H1 (cell line): Measurements from ENCODE around the gene HSPA12A. TPM values are rescaled to one million over a fixed set of nuclear protein-coding genes. Genes with fewer than 3 reads are reported as not detected.
A peak's percentile ranks its signal among the peaks of the same experiment; 100 is the strongest.

Source experiments
- CTCF ChIA-PET: fragments of 300-600 bp; sonication (Branson Sonifier 250); formaldehyde crosslinking; loops from one replicate; lab custom pipeline; 2021; ENCODE audit not compliant: partially characterized antibody; lab: Charles Lee
- POLR2A ChIA-PET: fragments of 300-600 bp; sonication (Branson Sonifier 250); formaldehyde crosslinking; loops from one replicate; lab custom pipeline; 2021; ENCODE audit warnings: inconsistent platforms; ENCODE audit not compliant: partially characterized antibody; lab: Charles Lee
- DNase-seq, 2 experiments: peaks; one replicate each; pipeline versions ENCODE4 v3.0.0 to v3.0.0-alpha.2; 2010 to 2022; ENCODE audit warnings: low spot score in 2 of 2, low read depth in 1 of 2, mixed read lengths in 1 of 2
- FAIRE-seq: peaks from 2 replicates; lab custom pipeline; 2011; peaks lifted over from hg19 to GRCh38; lab: Jason Lieb, UNC
- H2AFZ ChIP-seq: 2 replicates; pipeline ENCODE4 v1.8.1; 2012; ENCODE audit warnings: low read length, inconsistent platforms
- H2AK5ac ChIP-seq: 2 replicates; pipeline ENCODE4 v1.6.1; 2013; ENCODE audit warnings: low read depth, low read length
- H2BK120ac ChIP-seq: replicated peaks from 2 replicates; pipeline ENCODE3; 2013; ENCODE audit warnings: low read depth, low read length, inconsistent platforms
- H2BK12ac ChIP-seq: 2 replicates; pipeline ENCODE4 v1.6.1; 2013; ENCODE audit warnings: low read depth, low read length
- H2BK15ac ChIP-seq: 2 replicates; pipeline ENCODE4 v1.6.1; 2013; ENCODE audit warnings: low read length
- H2BK20ac ChIP-seq: 2 replicates; pipeline ENCODE4 v1.6.1; 2013; ENCODE audit warnings: low read length
- H2BK5ac ChIP-seq: 2 replicates; pipeline ENCODE4 v1.6.1; 2013; ENCODE audit warnings: low read depth, low read length
- H3K14ac ChIP-seq: 2 replicates; pipeline ENCODE4 v1.6.1; 2013; ENCODE audit warnings: inconsistent platforms; ENCODE audit not compliant: insufficient read length
- H3K18ac ChIP-seq: 2 replicates; pipeline ENCODE4 v1.6.1; 2013; ENCODE audit warnings: low read length; ENCODE audit errors: extremely low read depth
- H3K23ac ChIP-seq: 2 replicates; pipeline ENCODE4 v1.6.1; 2013; ENCODE audit warnings: inconsistent platforms; ENCODE audit not compliant: insufficient read length
- H3K23me2 ChIP-seq: 2 replicates; pipeline ENCODE4 v1.6.1; 2013; ENCODE audit warnings: low read depth, low read length
- H3K27ac ChIP-seq: 2 replicates; pipeline ENCODE4 v1.6.1; 2011; ENCODE audit warnings: low read depth, low read length, inconsistent platforms
- H3K27me3 ChIP-seq, 4 experiments: replicated peaks in 1 of 4; 1 replicate in 1 of 4; 2 replicates in 3 of 4; pipeline versions ENCODE4 v1.6.1 to v1.8.1; 2011 to 2013; ENCODE audit warnings: low read length in 3 of 4, mild to moderate bottlenecking in 3 of 4, inconsistent platforms in 2 of 4, mixed read lengths in 2 of 4, moderate library complexity in 1 of 4; ENCODE audit not compliant: control insufficient read depth in 3 of 4, insufficient read depth in 3 of 4; ENCODE audit errors: extremely low read depth in 1 of 4
- H3K36me3 ChIP-seq, 4 experiments: 2 replicates each; pipeline versions ENCODE4 v1.6.1 to v1.8.1; 2011 to 2013; ENCODE audit warnings: mild to moderate bottlenecking in 4 of 4, low read length in 3 of 4, moderate library complexity in 2 of 4, control low read depth in 1 of 4, inconsistent platforms in 1 of 4; ENCODE audit not compliant: insufficient read depth in 4 of 4, control insufficient read depth in 2 of 4
- H3K4ac ChIP-seq: replicated peaks from 2 replicates; pipeline ENCODE3; 2013; ENCODE audit warnings: low read length, low read depth, mixed read lengths, inconsistent platforms; ENCODE audit not compliant: insufficient read length
- H3K4me1 ChIP-seq, 4 experiments: replicated peaks in 1 of 4; 1 replicate in 1 of 4; 2 replicates in 3 of 4; pipeline versions ENCODE4 v1.6.1 to v1.8.1; 2011 to 2013; ENCODE audit warnings: low read length in 3 of 4, inconsistent platforms in 2 of 4, mixed read lengths in 1 of 4; ENCODE audit not compliant: insufficient read depth in 4 of 4, control insufficient read depth in 3 of 4
- H3K4me2 ChIP-seq, 2 experiments: 2 replicates each; pipeline versions ENCODE4 v1.6.1 to v1.8.1; 2011 to 2013; ENCODE audit warnings: low read depth in 2 of 2, low read length in 2 of 2, control low read depth in 1 of 2, inconsistent platforms in 1 of 2, mild to moderate bottlenecking in 1 of 2; ENCODE audit not compliant: insufficient read depth in 1 of 2
- H3K4me3 ChIP-seq, 4 experiments: fragments of 200-600, 300-600 bp in 1 of 4; sonication (generic), shearing (Covaris generic), sonication (Bioruptor Twin) in 1 of 4; 2 replicates each; pipeline versions ENCODE4 v1.5.1 to v1.8.1; 2011 to 2016; ENCODE audit warnings: low read length in 4 of 4, low read depth in 3 of 4, control low read depth in 2 of 4, inconsistent platforms in 2 of 4, mild to moderate bottlenecking in 2 of 4, mixed read lengths in 1 of 4, moderate library complexity in 1 of 4; ENCODE audit not compliant: insufficient read depth in 2 of 4; ENCODE audit errors: extremely low read depth in 1 of 4
- H3K56ac ChIP-seq: replicated peaks from 2 replicates; pipeline ENCODE3; 2013; ENCODE audit warnings: low read depth, mild to moderate bottlenecking, mixed read lengths, low read length, inconsistent platforms; ENCODE audit not compliant: insufficient read length
- H3K79me1 ChIP-seq: 2 replicates; pipeline ENCODE4 v1.6.1; 2013; ENCODE audit warnings: low read depth, low read length, control low read depth
- H3K79me2 ChIP-seq, 2 experiments: 2 replicates each; pipeline versions ENCODE4 v1.6.1 to v1.8.1; 2012 to 2013; ENCODE audit warnings: low read length in 2 of 2, mild to moderate bottlenecking in 2 of 2, inconsistent platforms in 1 of 2; ENCODE audit not compliant: insufficient read depth in 2 of 2, control insufficient read depth in 1 of 2
- H3K9ac ChIP-seq, 4 experiments: replicated peaks in 1 of 4; 1 replicate in 1 of 4; 2 replicates in 3 of 4; pipeline versions ENCODE4 v1.6.1 to v1.8.1; 2011 to 2013; ENCODE audit warnings: low read depth in 3 of 4, low read length in 3 of 4, control low read depth in 2 of 4, mild to moderate bottlenecking in 2 of 4, moderate library complexity in 2 of 4, inconsistent platforms in 1 of 4; ENCODE audit errors: extremely low read depth in 1 of 4
- H3K9me3 ChIP-seq, 2 experiments: 2 replicates each; pipeline versions ENCODE4 v1.6.1 to v1.8.1; 2012 to 2013; ENCODE audit warnings: mild to moderate bottlenecking in 2 of 2, moderate library complexity in 2 of 2, control low read depth in 1 of 2, inconsistent platforms in 1 of 2, low read depth in 1 of 2, low read length in 1 of 2, mixed read lengths in 1 of 2; ENCODE audit not compliant: insufficient read depth in 2 of 2
- H4K20me1 ChIP-seq, 2 experiments: replicated peaks in 1 of 2; 2 replicates each; pipeline versions ENCODE3 to v1.8.1; 2011 to 2013; ENCODE audit warnings: inconsistent platforms in 2 of 2, low read length in 2 of 2, mild to moderate bottlenecking in 1 of 2; ENCODE audit not compliant: insufficient read depth in 2 of 2, control insufficient read depth in 1 of 2
- H4K5ac ChIP-seq: 2 replicates; pipeline ENCODE4 v1.6.1; 2013; ENCODE audit warnings: low read length, low read depth, mixed read lengths, inconsistent platforms; ENCODE audit not compliant: insufficient read length
- H4K8ac ChIP-seq: 2 replicates; pipeline ENCODE4 v1.8.0; 2013; ENCODE audit warnings: mild to moderate bottlenecking, moderate library complexity, low read length, inconsistent platforms; ENCODE audit not compliant: insufficient read depth; ENCODE audit errors: extremely low read depth
- H4K91ac ChIP-seq: replicated peaks from 2 replicates; pipeline ENCODE3; 2013; ENCODE audit warnings: low read length, mixed read lengths, inconsistent platforms; ENCODE audit not compliant: insufficient read length
- CHD2 ChIP-seq: IDR thresholded peaks from 2 replicates; pipeline ENCODE4 v1.6.1; 2012; ENCODE audit warnings: low read length, improper control_type of control experiment
- EGR1 ChIP-seq: IDR thresholded peaks from 2 replicates; pipeline ENCODE4 v1.6.1; 2011; ENCODE audit warnings: low read depth, low read length, borderline replicate concordance
- EZH2 ChIP-seq: fragments of 200-600 bp; sonication (generic); IDR thresholded peaks from 2 replicates; pipeline ENCODE4 v1.7.1; 2012; ENCODE audit warnings: low read depth, mild to moderate bottlenecking, moderate library complexity, low read length, inconsistent platforms; ENCODE audit not compliant: severe bottlenecking
- GABPA ChIP-seq: IDR thresholded peaks from 2 replicates; pipeline ENCODE4 v1.6.1; 2011; ENCODE audit warnings: mild to moderate bottlenecking, low read length, moderate library complexity, borderline replicate concordance; ENCODE audit not compliant: insufficient read depth
- HDAC6 ChIP-seq: IDR thresholded peaks from one replicate; pipeline ENCODE4 v1.7.1; 2012; ENCODE audit warnings: low read depth, mild to moderate bottlenecking, inconsistent platforms, low read length, moderate library complexity
- JUN ChIP-seq: IDR thresholded peaks from 2 replicates; pipeline ENCODE4 v1.6.1; 2011; ENCODE audit warnings: low read depth, mild to moderate bottlenecking, improper control_type of control experiment, low read length
- JUND ChIP-seq: IDR thresholded peaks from 2 replicates; pipeline ENCODE4 v1.6.1; 2011; ENCODE audit warnings: mild to moderate bottlenecking, improper control_type of control experiment, low read length
- KDM1A ChIP-seq: fragments of 200-600, 300-600 bp; sonication (generic); IDR thresholded peaks from 2 replicates; pipeline ENCODE4 v1.7.1; 2016; ENCODE audit warnings: mild to moderate bottlenecking, low read length, borderline replicate concordance
- POLR2A ChIP-seq, 2 experiments: IDR thresholded peaks; 1 replicate in 1 of 2; 2 replicates in 1 of 2; pipeline ENCODE4 v1.6.1; 2011; ENCODE audit warnings: low read depth in 2 of 2, low read length in 2 of 2, mild to moderate bottlenecking in 2 of 2; ENCODE audit errors: control extremely low read depth in 1 of 2
- RFX5 ChIP-seq: IDR thresholded peaks from 2 replicates; pipeline ENCODE4 v1.6.1; 2011; ENCODE audit warnings: low read depth, low read length, improper control_type of control experiment, borderline replicate concordance
- SIN3A ChIP-seq, 2 experiments: IDR thresholded peaks in 1 of 2; conservative IDR thresholded peaks in 1 of 2; 2 replicates each; pipeline ENCODE4 v1.6.1; 2011 to 2012; ENCODE audit warnings: low read length in 2 of 2, improper control_type of control experiment in 1 of 2, low read depth in 1 of 2, mild to moderate bottlenecking in 1 of 2
- TAF1 ChIP-seq: IDR thresholded peaks from 2 replicates; pipeline ENCODE4 v1.6.1; 2011; ENCODE audit warnings: mild to moderate bottlenecking, low read depth, low read length
- TEAD4 ChIP-seq: IDR thresholded peaks from 2 replicates; pipeline ENCODE4 v1.6.1; 2012; ENCODE audit warnings: low read depth, low read length, inconsistent platforms, mixed read lengths
- YY1 ChIP-seq: IDR thresholded peaks from 2 replicates; pipeline ENCODE4 v1.6.1; 2011; ENCODE audit warnings: low read depth, mild to moderate bottlenecking, low read length
- WGBS, 2 experiments: shearing (Covaris generic) in 1 of 2; methylation state at CpG; one replicate each; pipeline versions ENCODE4 v1.1.6 to v1.1.7; 2013 to 2015; ENCODE audit warnings: low lambda C conversion rate in 2 of 2, mixed read lengths in 2 of 2, inconsistent platforms in 1 of 2, low coverage in 1 of 2, missing lambda C conversion rate in 1 of 2; ENCODE audit not compliant: insufficient replicate concordance in 2 of 2, insufficient coverage in 1 of 2, insufficient read length in 1 of 2; ENCODE audit errors: extremely low coverage in 1 of 2, missing lambda C conversion rate in 1 of 2; 5-methylcytosine and 5-hydroxymethylcytosine counted together
- polyA plus RNA-seq, 7 experiments: library from polyadenylated mRNA; depleted of rRNA in 3 of 7; stranded (reverse) in 5 of 7; unstranded in 2 of 7; fragments of >200 nt in 5 of 7; fragments of 200-250 nt in 2 of 7; gene quantifications; 1 replicate in 5 of 7; 2 replicates in 1 of 7; 4 replicates in 1 of 7; pipeline versions ENCODE4 v1.2.1 to v1.2.3, GENCODE V29; 2011 to 2013; ENCODE audit warnings: missing spikeins in 2 of 7, mixed read lengths in 2 of 7
- total RNA-seq: library from RNA; stranded (reverse); fragmentation: NEBNext Ultra II Directional; extraction: Animal tissue kit (Norgen Biotek cat#: 25700); gene quantifications from 2 replicates; pipeline ENCODE4 v1.2.1, GENCODE V29; 2021
- TF ChIP-seq, protein P1 (sequence below): IDR thresholded peaks from 2 replicates; pipeline ENCODE4 v1.6.1; 2012; ENCODE audit warnings: inconsistent platforms

Gene HSPA12A
- total and polyA plus RNA-seq, 2 of the 8 experiments (the other 6 are each of a cell fraction or from before 2014, with no cell fraction given), result 3.1 to 6.9 TPM

DNA sequence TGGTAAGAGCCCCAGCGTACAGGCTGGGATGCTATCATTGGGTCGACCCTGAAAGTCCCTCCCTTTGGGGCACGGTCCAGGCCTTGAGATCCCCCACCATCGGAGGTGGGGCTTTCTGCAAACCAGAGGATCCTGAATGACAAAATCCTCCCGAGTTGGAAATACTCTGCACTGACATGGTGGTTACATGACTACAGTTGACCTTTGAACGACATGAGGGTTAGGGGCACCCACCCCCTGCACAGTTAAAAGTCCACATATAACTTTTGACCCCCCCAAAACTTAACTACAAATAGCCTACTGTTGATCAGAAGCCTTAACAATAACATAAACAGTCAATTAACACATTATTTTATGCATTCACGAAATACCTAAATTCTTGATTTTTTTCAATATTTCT is 13.1 kb downstream of the HSPA12A start:
- Histone ChIP-seq H4K5ac (no peak overlapping the region), H3K4ac (no peak overlapping the region), H2BK20ac (no peak overlapping the region), H4K91ac (no peak overlapping the region), H2AFZ (no peak overlapping the region), H3K4me3 (no peak overlapping the region), H3K36me3 (no peaks in the 10 kb centered on the region), H2BK15ac (no peak overlapping the region), H3K23ac (no peak overlapping the region), H3K14ac (no peak overlapping the region), H3K4me1 (no peaks in the 10 kb centered on the region), H4K8ac (no peak overlapping the region), H3K27me3 (no peaks in the 10 kb centered on the region), H3K18ac (no peak overlapping the region), H3K79me1 (no peaks in the 10 kb centered on the region; the same call in 1 of the 2 replicates), H3K4me2 (no peak overlapping the region), H3K27ac (no peak overlapping the region), H2BK120ac (no peak overlapping the region), H3K9ac (no peak overlapping the region), H3K9me3 (no peaks in the 10 kb centered on the region), H3K56ac (no peak overlapping the region), H3K23me2 (no peaks in the 10 kb centered on the region), H2BK12ac (no peak overlapping the region), H4K20me1 (no peaks in the 10 kb centered on the region), H3K79me2 (no peaks in the 10 kb centered on the region), H2BK5ac (no peak overlapping the region), H2AK5ac (no peak overlapping the region)
- DNase-seq (no peak), FAIRE-seq (peak; percentile 60)
- POLR2A ChIA-PET, result interaction anchor here (0.8 kb wide), 1 partner anchor 15 kb away, joined by 4 read pairs; no protein-coding TSS in a partner anchor
- 85% methylated on average over 7 of the region's 7 CpGs; no CpG with 5 or more reads in 1 of the 2 experiments for WGBS, 2 experiments
- CTCF ChIA-PET, result interaction anchor here (0.6 kb wide), 1 partner anchor 1911 kb away, joined by 3 read pairs; no protein-coding TSS in a partner anchor
- no peak for TF ChIP-seq POLR2A (IDR thresholded peaks at IDR 0.05; ENCODE audit: control extremely low read depth in 1 of 2, low read depth in 2 of 2, low read length in 2 of 2)
- TF ChIP-seq RFX5, result no peak
- no peak for TF ChIP-seq EGR1
- TF ChIP-seq CHD2, result no peak
- TF ChIP-seq KDM1A, result no peak
- TF ChIP-seq JUN, result no peak
- TF ChIP-seq, protein P1, sequence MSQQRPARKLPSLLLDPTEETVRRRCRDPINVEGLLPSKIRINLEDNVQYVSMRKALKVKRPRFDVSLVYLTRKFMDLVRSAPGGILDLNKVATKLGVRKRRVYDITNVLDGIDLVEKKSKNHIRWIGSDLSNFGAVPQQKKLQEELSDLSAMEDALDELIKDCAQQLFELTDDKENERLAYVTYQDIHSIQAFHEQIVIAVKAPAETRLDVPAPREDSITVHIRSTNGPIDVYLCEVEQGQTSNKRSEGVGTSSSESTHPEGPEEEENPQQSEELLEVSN, result no peak
- no peak for TF ChIP-seq EZH2
- no peak for TF ChIP-seq TEAD4
- no peak for TF ChIP-seq SIN3A (conservative IDR thresholded peaks at IDR 0.05 in 1 of 2, IDR thresholded peaks at IDR 0.05 in 1 of 2; ENCODE audit: low read depth in 1 of 2, low read length in 2 of 2)
- no peak for TF ChIP-seq JUND
- no peak for TF ChIP-seq TAF1
- no peak for TF ChIP-seq HDAC6
- TF ChIP-seq GABPA, result no peak
- no peak for TF ChIP-seq YY1
